ENCODE measurements around the gene PJA2. TPM values are rescaled to one million over a fixed set of nuclear protein-coding genes. Genes with fewer than 3 reads are reported as not detected.

The PJA2 gene
- polyA plus RNA-seq, 1 donor from 2014 or later: 142 TPM

GRCh38 chr5:109450129-109450877 lies 40.5 kb upstream of the PJA2 start:
- Histone ChIP-seq H3K4me3 (ENCODE audit: low read length) (no peak overlapping the region), H2AFZ (ENCODE audit: low read depth, low read length) (no peak overlapping the region), H3K9me3 (ENCODE audit: low read length) (no peaks in the 10 kb centered on the region), H3K27me3 (ENCODE audit: insufficient read depth, low read depth, low read length) (no peaks in the 10 kb centered on the region), H3K27ac (ENCODE audit: low read length) (no peak overlapping the region), H3K79me2 (replicated peaks; ENCODE audit: insufficient read depth, low read length) (no peaks in the 10 kb centered on the region), H3K9me2 (ENCODE audit: insufficient read depth, low read length) (no peaks in the 10 kb centered on the region), H3F3A (ENCODE audit: insufficient read depth, low read length, poor library complexity, severe bottlenecking) (no peaks in the 10 kb centered on the region), H4K20me1 (ENCODE audit: insufficient read depth) (no peaks in the 10 kb centered on the region), H3K36me3 (ENCODE audit: insufficient read depth, low read length) (no peaks in the 10 kb centered on the region), H3K4me2 (ENCODE audit: low read length) (no peak overlapping the region), H3K9ac (ENCODE audit: low read length) (no peak overlapping the region)
- TF ChIP-seq EZH2 (IDR thresholded peaks at IDR 0.05; ENCODE audit: borderline replicate concordance, insufficient read depth, low read length, poor library complexity, severe bottlenecking): no peak
- no peak for TF ChIP-seq REST (IDR thresholded peaks at IDR 0.05; ENCODE audit: borderline replicate concordance)
- TF ChIP-seq TAF1 (IDR thresholded peaks at IDR 0.05; ENCODE audit: low read depth): no peak
- no peak for TF ChIP-seq SMC3 (conservative IDR thresholded peaks at IDR 0.05; ENCODE audit: poor library complexity)
- TF ChIP-seq CTCF (IDR thresholded peaks at IDR 0.05; ENCODE audit: poor library complexity, severe bottlenecking): no peak
- no peak for TF ChIP-seq EP300 (conservative IDR thresholded peaks at IDR 0.05; ENCODE audit: poor library complexity, severe bottlenecking)
- TF ChIP-seq POLR2AphosphoS5 (IDR thresholded peaks at IDR 0.05): no peak
- no peak for TF ChIP-seq MXI1 (conservative IDR thresholded peaks at IDR 0.05; ENCODE audit: poor library complexity, severe bottlenecking)
- TF ChIP-seq RAD21 (conservative IDR thresholded peaks at IDR 0.05): no peak

- H3K9me3 ChIP-seq (ENCODE audit: low read length): no peaks in the 10 kb centered on the region
- no peak overlapping the region for H2AFZ ChIP-seq (ENCODE audit: low read depth, low read length)
- TF ChIP-seq CTCF (IDR thresholded peaks at IDR 0.05; ENCODE audit: poor library complexity, severe bottlenecking): no peak
- TF ChIP-seq EP300 (conservative IDR thresholded peaks at IDR 0.05; ENCODE audit: poor library complexity, severe bottlenecking): no peak
- TF ChIP-seq REST (IDR thresholded peaks at IDR 0.05; ENCODE audit: borderline replicate concordance): no peak
- TF ChIP-seq RAD21 (conservative IDR thresholded peaks at IDR 0.05): no peak
- TF ChIP-seq EZH2 (IDR thresholded peaks at IDR 0.05; ENCODE audit: borderline replicate concordance, insufficient read depth, low read length, poor library complexity, severe bottlenecking): no peak
- no peak for TF ChIP-seq POLR2AphosphoS5 (IDR thresholded peaks at IDR 0.05)
- no peak for TF ChIP-seq MXI1 (conservative IDR thresholded peaks at IDR 0.05; ENCODE audit: poor library complexity, severe bottlenecking)
- no peak for TF ChIP-seq TAF1 (IDR thresholded peaks at IDR 0.05; ENCODE audit: low read depth)
- TF ChIP-seq SMC3 (conservative IDR thresholded peaks at IDR 0.05; ENCODE audit: poor library complexity): no peak
These were observed 39.1 kb upstream of the PJA2 start for GRCh38 chr5:109448838-109449237.

More at GRCh38 chr5:109448838-109449237, 39.1 kb upstream of the PJA2 start:
- Histone ChIP-seq H3K36me3 (ENCODE audit: insufficient read depth, low read length) (no peaks in the 10 kb centered on the region), H4K20me1 (ENCODE audit: insufficient read depth) (no peaks in the 10 kb centered on the region), H3K9me2 (ENCODE audit: insufficient read depth, low read length) (no peaks in the 10 kb centered on the region), H3K27ac (ENCODE audit: low read length) (no peak overlapping the region), H3F3A (ENCODE audit: insufficient read depth, low read length, poor library complexity, severe bottlenecking) (no peaks in the 10 kb centered on the region), H3K4me3 (ENCODE audit: low read length) (no peak overlapping the region), H3K27me3 (ENCODE audit: insufficient read depth, low read depth, low read length) (no peaks in the 10 kb centered on the region), H3K9ac (ENCODE audit: low read length) (no peak overlapping the region), H3K79me2 (replicated peaks; ENCODE audit: insufficient read depth, low read length) (no peaks in the 10 kb centered on the region), H3K4me2 (ENCODE audit: low read length) (no peak overlapping the region)
